GM21717 (cell line): ENCODE results near the gene DCTN3.

Experiments used
- ATAC-seq: cut with Tn5 transposase; IDR thresholded peaks from one replicate; pipeline ENCODE4 v1.9.1; 2021; ENCODE audit warnings: mild to moderate bottlenecking, moderate library complexity; ENCODE audit not compliant: unreplicated experiment

Gene DCTN3

GRCh38 chr9:34591248-34591916 lies 28.9 kb downstream of the DCTN3 start:
- ATAC-seq, result no peak

GRCh38 chr9:34590381-34591247 lies 29.7 kb downstream of the DCTN3 start:
- ATAC-seq, result no peak

- ATAC-seq, result no peak
Observed at GRCh38 chr9:34589636-34590380, 30.5 kb downstream of the DCTN3 start, which contains the start of gene CNTFR. Gene CNTFR, minus strand, starts transcription at chr9:34589724. Its CDS starts 20,743 bp downstream, at chr9:34568981.

- ATAC-seq, result no peak
Observed at GRCh38 chr9:34588671-34589635, 31.3 kb downstream of the DCTN3 start.

GRCh38 chr9:34587271-34587670 lies 33.0 kb downstream of the DCTN3 start:
- no peak for ATAC-seq

- no peak for ATAC-seq
Observed at GRCh38 chr9:34585946-34586669, 34.2 kb downstream of the DCTN3 start.

GRCh38 chr9:34584970-34585369 lies 35.3 kb downstream of the DCTN3 start:
- ATAC-seq, result no peak

GRCh38 chr9:34582787-34583186 lies 37.5 kb downstream of the DCTN3 start:
- ATAC-seq, result no peak

GRCh38 chr9:34581318-34581717 lies 39.0 kb downstream of the DCTN3 start:
- no peak for ATAC-seq

GRCh38 chr9:34580358-34580757 lies 39.9 kb downstream of the DCTN3 start:
- no peak for ATAC-seq

- ATAC-seq, result no peak
Observed at GRCh38 chr9:34579808-34580163, 40.5 kb downstream of the DCTN3 start.

- no peak for ATAC-seq
Observed at GRCh38 chr9:34579104-34579807, 41.0 kb downstream of the DCTN3 start.

GRCh38 chr9:34578241-34579103 lies 41.8 kb downstream of the DCTN3 start:
- no peak for ATAC-seq

GRCh38 chr9:34577400-34578240 lies 42.7 kb downstream of the DCTN3 start:
- no peak for ATAC-seq

GRCh38 chr9:34576597-34577399 lies 43.5 kb downstream of the DCTN3 start:
- ATAC-seq, result no peak

GRCh38 chr9:34575862-34576596 lies 44.3 kb downstream of the DCTN3 start:
- no peak for ATAC-seq
